SK-N-DZ (cell line): ENCODE measurements around the gene PNLIPRP3.

Source experiments
- DNase-seq: peaks from one replicate; pipeline ENCODE4 v3.0.0-alpha.2; 2015; ENCODE audit warnings: low spot score

The PNLIPRP3 gene

GRCh38 chr10:116450861-116451260 lies 23.2 kb downstream of the PNLIPRP3 start:
- DNase-seq = no peak

DNA sequence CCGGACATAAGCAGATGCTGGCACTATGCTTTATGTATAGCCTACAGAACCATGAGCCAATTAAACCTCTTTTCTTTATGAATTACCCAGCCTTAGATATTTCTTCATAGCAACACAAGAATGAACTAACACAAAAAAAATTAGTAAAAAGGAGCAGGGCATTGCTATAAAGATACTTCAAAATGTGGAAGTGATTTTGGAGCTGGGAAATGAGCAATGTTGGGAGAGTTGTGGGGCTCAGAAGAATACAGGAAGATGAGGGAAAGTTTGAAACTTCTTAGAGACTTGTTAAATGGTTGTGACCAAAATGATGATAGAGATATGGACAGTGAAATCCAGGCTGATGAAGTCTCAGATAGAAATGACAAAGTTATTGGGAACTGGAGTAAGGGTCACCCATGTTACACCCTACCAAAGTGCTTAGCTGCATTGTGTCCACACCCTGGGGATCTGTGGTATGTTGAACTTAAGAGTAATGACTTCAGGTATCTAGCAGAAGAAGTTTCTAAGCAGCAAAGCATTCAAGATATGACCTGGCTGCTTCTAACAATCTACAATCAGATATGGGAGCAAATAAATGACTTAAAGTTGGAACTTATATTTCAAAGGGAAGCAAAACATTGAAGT lies 24.2 kb downstream of the PNLIPRP3 start:
- DNase-seq = no peak

- no peak for DNase-seq
Observed at GRCh38 chr10:116452338-116452720, 24.7 kb downstream of the PNLIPRP3 start.

DNA sequence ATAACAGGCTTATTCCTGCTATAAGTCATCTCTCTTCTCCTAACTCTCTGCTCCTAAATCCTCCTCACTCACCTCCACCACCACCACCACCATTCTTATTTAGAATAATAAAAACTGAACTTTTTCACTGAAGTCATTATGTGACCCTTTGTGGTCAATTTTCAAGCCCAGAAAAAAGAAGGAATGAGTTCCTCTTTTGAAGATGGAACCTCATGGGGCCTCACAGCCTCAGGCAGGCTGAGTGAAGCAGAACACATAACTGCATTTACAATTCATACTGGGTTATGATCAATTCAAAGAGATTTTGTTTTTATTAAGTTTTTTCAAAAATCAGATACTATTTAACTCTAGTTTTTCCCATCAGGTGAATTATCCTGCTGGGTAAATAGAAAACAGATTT lies 29.8 kb downstream of the PNLIPRP3 start:
- DNase-seq = no peak

GRCh38 chr10:116460219-116460618 lies 32.6 kb downstream of the PNLIPRP3 start:
- DNase-seq = no peak

DNA sequence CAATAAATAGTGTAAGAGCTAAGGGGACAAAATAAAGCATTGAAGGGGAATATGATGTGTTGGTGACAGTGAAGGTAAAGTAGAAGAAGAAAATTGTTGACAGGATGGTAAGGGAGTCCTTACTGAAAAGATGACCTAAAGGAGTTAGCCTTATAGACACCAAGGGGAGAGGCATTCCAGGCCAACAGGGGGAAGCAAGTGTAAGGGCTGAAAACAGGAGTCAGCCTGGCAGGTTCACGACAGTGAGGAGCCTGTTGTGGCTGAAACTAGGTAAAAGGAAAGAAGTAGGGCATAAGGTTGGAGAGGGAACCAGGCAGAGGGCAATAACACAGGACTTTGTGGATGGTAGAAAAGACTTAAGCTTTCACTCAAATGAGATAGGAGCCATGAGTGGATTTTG lies 34.0 kb downstream of the PNLIPRP3 start:
- DNase-seq = no peak

GRCh38 chr10:116464257-116464656 lies 36.6 kb downstream of the PNLIPRP3 start:
- DNase-seq = no peak

GRCh38 chr10:116465546-116465945 lies 37.9 kb downstream of the PNLIPRP3 start:
- DNase-seq = no peak

DNA sequence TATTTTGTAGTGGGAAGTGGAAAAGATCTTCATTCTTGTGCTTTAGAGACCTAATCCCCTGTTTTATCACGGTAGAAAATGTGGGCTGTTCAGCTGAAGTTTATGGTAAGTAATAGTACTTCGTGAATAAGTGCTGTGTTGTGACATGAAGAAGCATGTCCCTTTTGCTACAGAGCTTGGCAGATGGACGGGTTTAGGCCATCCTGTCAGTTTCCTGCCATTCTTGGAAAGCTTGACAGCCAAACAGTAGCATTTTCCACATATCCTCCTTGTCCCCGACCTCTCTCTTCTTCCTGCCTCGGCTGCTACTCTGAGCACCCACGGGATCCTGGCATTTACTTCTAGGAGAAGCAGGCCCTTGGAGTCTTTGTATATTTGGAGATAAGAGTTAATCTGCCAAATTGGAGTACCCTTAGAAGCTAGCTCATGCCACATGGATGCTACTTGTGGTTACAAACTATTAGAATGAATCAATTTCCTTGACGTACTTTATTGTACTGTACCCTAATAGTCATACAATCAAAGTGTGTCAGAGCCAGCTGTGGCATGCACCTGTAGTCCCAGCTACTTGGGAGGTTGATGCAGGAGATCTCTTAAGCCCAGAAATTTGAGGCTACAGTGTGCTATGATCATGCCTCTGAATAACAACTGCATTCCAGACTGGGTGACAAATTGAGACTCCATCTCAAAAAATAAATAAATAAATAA lies 39.2 kb downstream of the PNLIPRP3 start:
- DNase-seq = no peak

- no peak for DNase-seq
Observed at GRCh38 chr10:116469437-116469836, 41.8 kb downstream of the PNLIPRP3 start.

GRCh38 chr10:116470071-116470470 lies 42.4 kb downstream of the PNLIPRP3 start:
- no peak for DNase-seq

DNA sequence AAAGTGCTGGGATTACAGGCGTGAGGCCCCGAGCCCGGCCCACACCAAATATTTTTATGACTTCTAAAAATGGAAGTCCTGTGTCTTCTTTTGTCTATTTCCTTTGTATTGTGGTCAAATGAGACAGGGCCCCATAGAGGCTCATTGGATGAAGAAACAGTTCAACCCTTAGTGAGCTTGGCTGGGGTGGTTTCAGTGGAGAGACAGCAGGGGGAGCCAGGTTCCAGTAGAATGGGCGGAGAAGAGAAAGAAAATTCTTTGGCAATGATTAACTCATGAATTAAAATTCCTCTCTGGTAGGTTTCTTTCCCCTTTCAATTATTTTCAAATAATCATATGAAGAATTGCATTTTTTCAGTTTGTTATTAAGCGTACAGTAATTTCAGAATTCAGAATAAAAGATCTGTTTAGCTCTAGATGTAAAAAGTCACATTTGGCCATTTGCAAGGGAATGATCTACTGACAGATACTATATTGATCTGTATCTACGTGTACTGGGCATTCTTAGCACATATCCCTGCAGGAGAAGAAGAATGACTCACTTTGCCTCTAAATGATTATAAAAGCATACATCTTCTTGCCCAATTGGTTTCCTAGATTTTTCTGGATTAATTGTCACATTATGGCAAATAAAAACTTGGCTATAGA lies 43.2 kb downstream of the PNLIPRP3 start:
- no peak for DNase-seq

GRCh38 chr10:116472891-116473290 lies 45.2 kb downstream of the PNLIPRP3 start:
- no peak for DNase-seq

DNA sequence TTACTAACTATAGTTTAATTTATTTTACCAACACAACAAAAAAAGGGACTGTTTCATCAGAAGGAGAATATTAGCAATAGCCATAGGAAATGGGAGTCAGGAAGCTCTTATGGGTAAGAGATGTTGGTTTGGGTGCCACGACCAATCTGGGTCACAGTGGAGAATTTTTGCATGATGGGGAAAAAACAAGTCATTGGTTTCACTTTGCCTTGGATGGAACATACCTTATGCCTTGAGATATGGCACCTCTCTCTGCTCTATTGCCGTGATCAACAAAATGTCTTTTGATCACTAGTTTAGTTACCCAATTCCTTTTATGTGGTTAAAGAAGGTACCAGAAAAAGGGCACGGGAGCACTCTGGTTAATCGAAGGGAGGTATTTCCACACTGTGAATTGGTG lies 48.2 kb downstream of the PNLIPRP3 start:
- DNase-seq = no peak

DNA sequence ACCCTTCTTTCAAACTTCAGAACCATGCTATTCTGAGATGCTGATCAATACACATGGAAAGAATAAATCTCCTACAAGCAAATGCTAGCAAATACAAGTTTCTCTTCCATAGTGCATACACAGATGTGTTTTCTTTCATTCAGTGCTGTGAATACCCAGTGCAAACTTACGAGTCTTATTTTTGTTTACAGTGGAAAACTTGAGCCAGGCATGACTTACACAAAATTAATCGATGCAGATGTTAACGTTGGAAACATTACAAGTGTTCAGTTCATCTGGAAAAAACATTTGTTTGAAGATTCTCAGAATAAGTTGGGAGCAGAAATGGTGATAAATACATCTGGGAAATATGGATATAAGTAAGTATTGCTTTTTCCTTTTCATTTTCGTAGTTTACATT lies 48.8 kb downstream of the PNLIPRP3 start:
- no peak for DNase-seq

DNA sequence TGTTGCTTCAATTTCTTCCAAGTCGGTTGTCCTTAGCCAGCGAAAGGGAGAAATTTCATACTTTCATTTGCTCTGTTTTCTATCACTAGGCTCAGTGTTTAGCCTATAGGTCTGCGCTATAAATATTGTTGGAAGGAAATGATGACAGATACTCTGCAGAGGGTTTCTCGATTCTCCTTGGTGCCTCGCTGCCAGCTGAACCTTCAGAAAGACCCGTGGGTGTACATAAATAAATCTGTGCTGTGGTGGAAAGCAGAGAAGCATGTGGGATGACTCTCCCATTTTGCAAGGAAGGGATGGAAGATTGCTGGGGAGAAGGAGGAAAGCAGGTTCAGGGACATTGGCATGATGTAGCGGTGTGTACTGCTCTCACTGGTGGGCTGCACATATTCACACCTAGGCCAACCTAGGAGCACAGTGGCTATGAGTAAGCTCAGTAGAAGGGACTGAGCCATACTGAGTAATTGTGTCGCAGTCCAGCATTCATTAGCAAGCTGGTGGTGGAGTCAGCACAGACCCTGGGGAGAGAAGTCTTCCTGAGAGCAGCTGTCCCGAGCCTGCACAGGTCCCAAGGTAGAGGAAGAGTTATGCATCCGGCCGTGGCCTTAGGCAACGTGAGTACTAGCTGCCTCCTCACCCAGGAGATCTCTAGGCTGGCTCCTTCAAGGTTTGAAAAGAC lies 50.5 kb downstream of the PNLIPRP3 start:
- DNase-seq = no peak

DNA sequence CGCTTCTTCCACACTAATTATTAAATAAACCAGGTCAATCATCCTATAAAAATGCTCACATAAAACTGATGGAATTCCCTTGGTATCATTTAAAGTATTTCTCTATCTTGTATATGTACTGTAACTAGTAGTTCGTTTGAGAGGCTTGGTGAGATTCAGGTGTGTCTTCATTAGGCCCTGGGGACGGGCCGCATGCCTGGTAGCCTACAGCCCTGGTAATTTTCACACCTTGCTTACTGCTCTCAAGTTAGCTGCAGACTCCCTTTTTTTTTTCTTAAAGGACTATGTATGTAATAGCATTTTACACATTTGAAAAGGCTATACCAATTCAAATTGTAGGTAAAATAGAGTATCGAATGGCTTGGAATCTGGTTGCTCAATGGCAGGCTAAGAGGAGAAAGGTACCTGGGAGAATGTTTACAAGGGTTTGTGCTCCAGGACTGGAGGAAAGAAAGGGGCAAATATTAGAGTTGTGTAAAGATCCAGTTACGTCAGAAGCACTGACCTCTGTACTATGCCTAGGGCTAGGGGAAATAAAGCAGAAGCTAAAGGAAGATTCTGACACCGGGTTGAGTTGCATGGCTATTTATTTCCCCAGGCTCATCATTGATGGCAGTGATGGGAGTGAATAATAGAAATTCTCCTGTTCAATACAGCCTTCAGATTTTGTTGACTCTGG lies 59.3 kb downstream of the PNLIPRP3 start:
- DNase-seq = no peak

GRCh38 chr10:116487522-116488430 lies 60.1 kb downstream of the PNLIPRP3 start:
- DNase-seq = no peak

DNA sequence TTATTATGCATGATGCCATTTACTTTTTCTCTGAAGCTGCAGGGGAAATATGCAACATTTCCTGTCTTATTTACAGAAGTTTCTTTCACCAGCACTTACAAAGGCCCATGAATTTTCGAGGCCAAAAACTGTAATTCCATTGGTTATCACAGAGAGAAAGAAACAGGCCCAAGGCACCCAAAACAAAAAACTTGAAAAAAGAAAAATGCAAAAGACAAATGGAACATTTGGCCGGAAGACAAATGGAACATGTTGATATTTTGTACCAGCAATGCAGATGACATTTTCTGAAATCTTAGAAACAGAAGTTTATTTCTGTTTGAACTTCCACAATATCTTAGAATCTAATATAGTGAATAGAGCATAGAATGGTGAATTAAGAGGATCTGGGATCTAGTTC lies 61.8 kb downstream of the PNLIPRP3 start:
- DNase-seq = no peak

GRCh38 chr10:116490028-116490662 lies 62.5 kb downstream of the PNLIPRP3 start:
- DNase-seq = no peak
